Ascending aorta (tissue), 2 donors: ENCODE data around the gene CALHM2. TPM values are rescaled to one million over a fixed set of nuclear protein-coding genes. Genes with fewer than 3 reads are reported as not detected.

Experiments
- DNase-seq, 2 donors: peaks; one replicate each; pipeline ENCODE4 v3.0.0-alpha.2; 2019; ENCODE audit warnings: low spot score in 2 of 2
- H3K27ac ChIP-seq, 2 donors: fragments of 200-600 bp; sonication (generic); one replicate each; pipeline ENCODE4 v1.5.1; 2016 to 2017; ENCODE audit warnings: mild to moderate bottlenecking in 1 of 2
- H3K27me3 ChIP-seq: fragments of 200-600 bp; sonication (generic); one replicate; pipeline ENCODE4 v1.5.1; 2017
- H3K36me3 ChIP-seq, 2 donors: fragments of 200-600 bp; sonication (generic); one replicate each; pipeline ENCODE4 v1.5.1; 2016
- H3K4me1 ChIP-seq, 2 donors: fragments of 200-600 bp; sonication (generic); one replicate each; pipeline ENCODE4 v1.5.1; 2016 to 2017; ENCODE audit warnings: mild to moderate bottlenecking in 1 of 2
- H3K4me3 ChIP-seq, 2 donors: fragments of 200-600 bp; sonication (generic); one replicate each; pipeline ENCODE4 v1.5.1; 2016 to 2017; ENCODE audit warnings: mild to moderate bottlenecking in 1 of 2
- H3K9me3 ChIP-seq, 2 donors: fragments of 200-600 bp; sonication (generic); one replicate each; pipeline ENCODE4 v1.5.1; 2016
- intact Hi-C: fragments of 100-400 bp; cut with DNase I; formaldehyde crosslinking; loops from one replicate; pipeline ENCODE4 v1.15.1; 2023
- total RNA-seq: library from RNA; depleted of rRNA; stranded (reverse); fragments of >200 nt; gene quantifications from one replicate; pipeline ENCODE4 v1.1.0, GENCODE V29; 2016
- TF ChIP-seq, protein P1 (sequence below), 3 experiments: fragments of 200-600 bp in 2 of 3; fragments of 450-650 bp in 1 of 3; sonication (generic) in 2 of 3; IDR thresholded peaks; one replicate each; pipeline ENCODE4 v1.5.1; 2016 to 2019; ENCODE audit warnings: antibody characterized with exemption in 3 of 3, mild to moderate bottlenecking in 1 of 3, moderate library complexity in 1 of 3

The CALHM2 gene
- total RNA-seq, 1 donor from 2014 or later, result 124 TPM

DNA sequence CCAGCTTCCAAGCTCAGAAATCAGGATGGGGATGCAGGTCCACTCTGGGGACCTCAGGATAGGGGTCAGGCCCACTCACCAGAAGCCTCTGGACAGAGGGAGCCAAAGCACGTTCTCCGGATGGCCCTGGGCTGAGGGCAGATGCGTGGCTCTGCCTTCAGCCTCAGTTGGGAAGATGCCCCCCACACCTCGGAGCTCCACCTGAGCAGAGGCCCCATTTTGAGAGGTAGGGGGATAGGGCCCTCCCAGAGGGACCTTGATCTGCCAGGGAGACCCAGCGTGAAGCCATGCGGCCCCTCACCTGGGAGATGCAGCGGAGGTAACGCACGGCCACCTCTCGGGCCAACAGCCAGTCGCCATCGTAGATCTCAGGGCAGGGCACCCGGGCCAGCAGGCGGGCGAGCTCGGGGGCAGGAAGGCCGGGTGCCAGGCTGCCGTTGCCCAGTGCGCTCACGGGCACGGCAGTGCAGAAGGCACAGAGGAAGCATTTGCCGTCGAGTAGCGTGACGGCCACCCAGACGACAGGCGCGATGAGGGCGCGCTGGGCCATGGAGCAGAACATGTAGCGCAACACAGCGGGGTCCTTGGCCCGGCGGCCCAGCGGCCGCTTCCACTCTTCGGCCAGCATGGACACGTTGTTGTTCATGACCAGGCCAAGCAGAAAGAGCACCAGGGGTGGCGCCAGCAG, 5.9 kb upstream of the CALHM2 start:
- intact Hi-C loops, result no loop called here
- TF ChIP-seq, protein P1, sequence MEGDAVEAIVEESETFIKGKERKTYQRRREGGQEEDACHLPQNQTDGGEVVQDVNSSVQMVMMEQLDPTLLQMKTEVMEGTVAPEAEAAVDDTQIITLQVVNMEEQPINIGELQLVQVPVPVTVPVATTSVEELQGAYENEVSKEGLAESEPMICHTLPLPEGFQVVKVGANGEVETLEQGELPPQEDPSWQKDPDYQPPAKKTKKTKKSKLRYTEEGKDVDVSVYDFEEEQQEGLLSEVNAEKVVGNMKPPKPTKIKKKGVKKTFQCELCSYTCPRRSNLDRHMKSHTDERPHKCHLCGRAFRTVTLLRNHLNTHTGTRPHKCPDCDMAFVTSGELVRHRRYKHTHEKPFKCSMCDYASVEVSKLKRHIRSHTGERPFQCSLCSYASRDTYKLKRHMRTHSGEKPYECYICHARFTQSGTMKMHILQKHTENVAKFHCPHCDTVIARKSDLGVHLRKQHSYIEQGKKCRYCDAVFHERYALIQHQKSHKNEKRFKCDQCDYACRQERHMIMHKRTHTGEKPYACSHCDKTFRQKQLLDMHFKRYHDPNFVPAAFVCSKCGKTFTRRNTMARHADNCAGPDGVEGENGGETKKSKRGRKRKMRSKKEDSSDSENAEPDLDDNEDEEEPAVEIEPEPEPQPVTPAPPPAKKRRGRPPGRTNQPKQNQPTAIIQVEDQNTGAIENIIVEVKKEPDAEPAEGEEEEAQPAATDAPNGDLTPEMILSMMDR (IDR thresholded peaks at IDR 0.05), result no peak
- H3K27me3 ChIP-seq, result no peaks in the 10 kb centered on the region

GRCh38 chr10:103457176-103457712, 5.1 kb upstream of the CALHM2 start:
- TF ChIP-seq, protein P1 (IDR thresholded peaks at IDR 0.05), result no peak

More for the DNA sequence above, 5.9 kb upstream of the CALHM2 start:
- H3K4me1 ChIP-seq, result peaks cover 0 to under 1% of the 10 kb centered on the region in 2 donors
- no peaks in the 10 kb centered on the region for H3K36me3 ChIP-seq
- H3K27ac ChIP-seq, result no peak overlapping the region
- H3K4me3 ChIP-seq, result no peak overlapping the region
- DNase-seq, result no peak
- no peaks in the 10 kb centered on the region for H3K9me3 ChIP-seq

DNA sequence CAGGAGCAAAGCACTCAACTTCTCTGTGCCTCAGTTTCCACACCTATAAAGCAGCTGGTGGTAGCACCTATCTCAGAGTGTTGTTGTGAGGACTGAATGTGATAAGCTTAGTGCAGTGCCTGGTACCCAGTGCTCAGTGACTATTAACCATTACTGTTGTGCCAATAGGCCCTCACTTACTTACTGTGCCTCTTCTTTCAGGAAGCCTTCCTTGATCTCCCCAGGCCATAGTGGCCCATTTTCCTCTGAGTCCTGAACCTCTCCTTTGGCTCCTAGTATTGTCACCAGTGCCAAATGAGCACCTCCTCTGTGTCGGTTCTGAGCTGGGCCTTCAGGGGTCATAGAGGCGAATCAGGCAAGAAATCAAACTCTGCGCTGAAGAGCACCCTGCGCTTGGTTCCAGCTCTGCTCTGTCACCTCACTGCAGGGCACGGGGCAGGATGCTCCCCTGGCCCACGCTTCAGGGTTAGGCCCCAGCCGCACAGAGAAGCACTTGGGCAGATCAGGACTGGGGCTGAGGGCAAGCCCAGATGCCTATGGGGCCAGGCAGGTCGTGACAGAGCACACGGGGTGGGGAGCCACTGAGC, 4.0 kb upstream of the CALHM2 start:
- Histone ChIP-seq H3K9me3 (no peaks in the 10 kb centered on the region), H3K27me3 (no peaks in the 10 kb centered on the region), H3K4me3 (no peak overlapping the region), H3K36me3 (no peaks in the 10 kb centered on the region), H3K4me1 (peaks cover 5% of the 10 kb centered on the region in 2 donors), H3K27ac (no peak overlapping the region)
- DNase-seq, result no peak
- TF ChIP-seq, protein P1 (IDR thresholded peaks at IDR 0.05), result no peak
- intact Hi-C loops, result no loop called here

More at GRCh38 chr10:103457176-103457712, 5.1 kb upstream of the CALHM2 start:
- H3K9me3 ChIP-seq, result no peaks in the 10 kb centered on the region
- H3K27me3 ChIP-seq, result no peaks in the 10 kb centered on the region
- peaks cover 5% of the 10 kb centered on the region in 2 donors for H3K4me1 ChIP-seq
- no peak overlapping the region for H3K4me3 ChIP-seq
- H3K36me3 ChIP-seq, result no peaks in the 10 kb centered on the region
- no peak for DNase-seq
- intact Hi-C loops, result no loop called here
- no peak overlapping the region for H3K27ac ChIP-seq

GRCh38 chr10:103455235-103455634, 3.1 kb upstream of the CALHM2 start:
- H3K4me3 ChIP-seq, result no peak overlapping the region
- no peak overlapping the region for H3K27ac ChIP-seq
- intact Hi-C loops, result no loop called here
- peaks cover 5 to 9% of the 10 kb centered on the region in 2 donors for H3K4me1 ChIP-seq
- no peak for DNase-seq
- H3K9me3 ChIP-seq, result no peaks in the 10 kb centered on the region
- H3K27me3 ChIP-seq, result no peaks in the 10 kb centered on the region
- TF ChIP-seq, protein P1 (IDR thresholded peaks at IDR 0.05), result no peak
- H3K36me3 ChIP-seq, result no peaks in the 10 kb centered on the region

- TF ChIP-seq, protein P1 (IDR thresholded peaks at IDR 0.05), result no peak
- DNase-seq, result no peak
- Histone ChIP-seq H3K27me3 (no peaks in the 10 kb centered on the region), H3K27ac (no peak overlapping the region), H3K4me1 (peaks cover 11 to 21% of the 10 kb centered on the region in 2 donors), H3K36me3 (peaks cover 5 to 10% of the 10 kb centered on the region in 2 donors), H3K9me3 (no peaks in the 10 kb centered on the region), H3K4me3 (no peak overlapping the region)
- intact Hi-C loops, result no loop called here
Observed at GRCh38 chr10:103454026-103454425, 1.9 kb upstream of the CALHM2 start.
